Breast epithelium (tissue), 3 donors: ENCODE measurements around the gene NADSYN1.

Experiments
- CTCF ChIP-seq, 3 donors: fragments of 450-650 bp; IDR thresholded peaks; one replicate each; pipeline ENCODE4 v1.5.1; 2016 to 2017; ENCODE audit warnings: antibody characterized with exemption in 3 of 3, mild to moderate bottlenecking in 3 of 3, moderate library complexity in 3 of 3
- POLR2A ChIP-seq: fragments of 450-650 bp; IDR thresholded peaks from one replicate; pipeline ENCODE4 v1.6.1; 2016; ENCODE audit warnings: antibody characterized with exemption, mild to moderate bottlenecking, moderate library complexity
- POLR2AphosphoS5 ChIP-seq, 3 donors: sonication (generic); formaldehyde crosslinking; IDR thresholded peaks; one replicate each; pipeline ENCODE4 v1.6.1; 2017; ENCODE audit warnings: antibody characterized with exemption in 3 of 3

DNA sequence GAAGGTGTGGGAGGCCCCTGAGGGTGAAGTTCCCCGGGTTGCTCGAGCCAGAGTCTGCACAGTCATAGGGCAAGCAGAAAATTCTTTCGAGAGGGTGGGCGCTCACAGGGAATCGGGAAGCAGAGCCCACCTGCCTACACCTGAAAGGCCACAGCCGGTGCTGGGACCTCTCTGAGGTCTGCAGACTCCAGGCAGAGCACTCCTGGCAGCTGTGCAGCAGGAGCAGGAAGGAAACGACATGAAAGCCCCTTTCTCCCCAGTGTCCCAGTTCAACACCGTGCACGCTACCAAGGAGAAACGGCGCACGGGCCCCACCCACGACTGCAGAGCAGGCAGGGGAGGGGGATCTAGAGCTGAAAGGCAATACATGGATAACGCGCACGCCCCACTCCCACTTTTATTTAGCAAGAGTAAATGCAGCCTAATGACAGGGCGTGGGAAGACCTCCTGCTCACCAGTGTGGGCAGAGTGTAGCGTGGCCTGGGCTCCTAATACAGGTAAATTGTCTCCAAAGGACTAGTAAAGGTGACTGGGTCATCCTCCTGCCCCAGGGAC, 18.4 kb upstream of the NADSYN1 start:
- no peak for TF ChIP-seq CTCF (IDR thresholded peaks at IDR 0.05)
- no peak for TF ChIP-seq POLR2AphosphoS5 (IDR thresholded peaks at IDR 0.05)
- TF ChIP-seq POLR2A = no peak
